Raji (cell line): ENCODE results near the gene PSMA1.

Experiments
- POLR2A ChIP-seq: IDR thresholded peaks from 2 replicates; pipeline ENCODE4 v1.6.1; 2011; ENCODE audit warnings: low read depth, low read length, control low read depth; ENCODE audit not compliant: insufficient read depth

PSMA1 gene

DNA sequence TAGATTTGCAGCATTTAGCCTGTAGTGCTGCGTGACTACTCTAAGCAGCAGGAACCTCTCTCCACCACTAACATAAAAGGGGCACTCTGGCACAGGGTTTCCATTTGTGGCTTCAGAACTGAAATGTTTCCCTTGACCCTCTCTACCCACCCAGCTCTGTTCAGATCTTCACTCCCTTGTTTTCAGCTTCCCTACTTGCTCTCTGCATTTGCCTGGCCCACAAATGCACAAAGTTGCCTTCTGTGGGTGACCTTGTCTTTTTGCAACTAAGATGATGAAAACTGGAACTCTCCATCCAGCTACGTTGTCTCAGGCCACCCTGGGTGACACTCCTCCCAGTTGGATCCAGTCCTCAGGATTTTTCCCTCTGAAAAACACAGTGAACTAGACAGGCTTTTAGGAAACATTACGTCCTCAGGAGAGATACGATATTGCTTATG is 19.8 kb upstream of the PSMA1 start:
- TF ChIP-seq POLR2A = no peak

DNA sequence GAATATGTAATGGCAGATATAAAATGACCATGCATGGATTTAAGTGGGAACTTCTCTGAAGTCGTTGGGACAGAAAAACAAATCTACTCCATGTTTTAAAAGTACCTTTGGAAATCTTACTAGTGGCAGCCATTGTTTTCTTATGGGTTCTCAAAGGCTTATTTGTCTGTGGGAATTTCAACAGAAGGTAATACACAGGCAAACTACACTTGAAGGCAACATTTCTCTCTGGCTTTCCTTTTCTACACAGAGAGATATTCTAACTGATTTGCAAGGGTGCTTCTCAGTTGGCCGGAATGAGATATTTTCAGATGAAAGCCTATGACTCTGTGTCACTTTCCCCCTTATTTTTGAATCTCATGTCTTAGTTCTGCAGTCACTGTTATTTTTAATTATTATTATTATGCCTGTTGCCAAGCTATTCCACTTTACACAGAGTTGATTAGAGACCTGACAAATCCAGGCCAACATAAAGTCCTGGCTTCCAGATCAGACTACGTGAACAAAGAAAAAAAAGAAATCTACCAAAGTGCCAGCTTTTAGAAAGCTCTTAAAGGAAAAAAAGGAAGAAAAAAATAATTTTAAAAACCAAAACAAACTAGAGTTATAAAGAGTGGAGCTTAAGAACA is 18.9 kb upstream of the PSMA1 start:
- no peak for TF ChIP-seq POLR2A

DNA sequence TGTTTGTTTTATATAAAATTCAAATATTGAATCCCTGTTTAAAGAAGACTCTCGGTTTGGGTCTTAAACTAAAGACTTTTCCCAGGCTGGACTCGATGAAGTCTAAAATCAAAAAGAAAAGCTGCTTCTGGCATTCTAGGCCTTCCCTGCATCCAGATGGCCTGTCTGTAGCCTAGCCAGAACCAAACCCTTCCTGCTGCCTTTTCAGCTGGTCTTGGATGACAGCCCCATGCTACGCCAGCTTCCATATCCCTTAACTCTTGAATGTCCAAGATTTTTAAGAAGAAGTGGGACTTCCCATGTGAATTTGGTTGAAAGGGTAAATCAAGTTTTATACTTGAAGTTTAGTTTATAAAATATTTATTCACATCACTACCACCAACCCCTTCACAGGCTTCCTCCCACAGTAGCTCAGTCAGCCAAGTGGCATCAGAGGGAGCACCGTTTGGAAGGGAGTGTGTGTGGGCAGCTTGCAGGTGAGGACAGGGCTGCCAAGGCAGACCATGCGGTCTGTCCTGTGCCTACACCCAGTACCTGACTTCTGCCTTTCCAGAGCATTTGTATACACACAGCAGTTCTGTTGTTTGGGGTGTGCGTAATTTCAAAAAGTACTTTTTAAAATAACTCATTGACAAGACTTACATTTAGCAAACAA is 18.2 kb upstream of the PSMA1 start:
- no peak for TF ChIP-seq POLR2A

DNA sequence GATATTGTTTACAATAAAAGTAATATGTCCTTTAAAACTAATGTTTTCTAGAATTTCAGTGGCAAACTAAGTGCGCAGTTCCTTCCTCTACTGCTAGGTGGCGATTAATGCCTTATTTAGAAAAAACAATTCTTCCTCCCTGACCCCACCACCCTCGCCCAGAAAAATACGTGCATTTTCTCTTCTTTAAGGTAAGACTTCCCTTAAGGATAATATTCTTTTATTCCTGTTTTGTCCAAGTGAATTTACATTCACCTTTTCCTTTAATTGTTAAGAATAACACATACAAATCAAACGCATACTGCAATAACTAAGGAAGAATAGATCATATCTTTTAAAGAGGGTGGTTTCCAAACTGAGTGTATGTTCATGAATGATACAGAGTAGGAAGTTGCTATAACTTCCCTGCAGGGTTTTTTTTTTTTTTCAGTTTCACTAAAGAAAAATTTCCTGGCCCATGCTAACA is 17.0 kb upstream of the PSMA1 start:
- TF ChIP-seq POLR2A = no peak

DNA sequence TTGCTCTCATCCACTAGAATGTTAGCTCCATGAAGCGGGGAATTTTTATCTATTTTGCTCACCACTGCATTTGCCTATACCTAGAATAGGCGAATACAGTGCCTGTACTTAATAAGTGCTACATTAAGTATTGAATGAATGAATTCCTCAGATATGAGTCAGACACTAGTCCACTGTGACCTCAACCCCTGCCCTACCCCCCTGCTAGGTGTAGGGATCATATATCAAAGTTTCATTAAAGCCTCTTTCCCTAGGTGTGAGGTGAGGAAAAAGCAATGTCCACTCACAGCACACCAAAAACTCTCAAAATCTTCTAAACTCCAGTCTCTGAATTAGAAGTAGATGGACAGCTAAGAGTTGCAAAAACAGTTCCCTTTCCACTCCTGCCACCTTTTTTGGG is 9.8 kb upstream of the PSMA1 start:
- no peak for TF ChIP-seq POLR2A

DNA sequence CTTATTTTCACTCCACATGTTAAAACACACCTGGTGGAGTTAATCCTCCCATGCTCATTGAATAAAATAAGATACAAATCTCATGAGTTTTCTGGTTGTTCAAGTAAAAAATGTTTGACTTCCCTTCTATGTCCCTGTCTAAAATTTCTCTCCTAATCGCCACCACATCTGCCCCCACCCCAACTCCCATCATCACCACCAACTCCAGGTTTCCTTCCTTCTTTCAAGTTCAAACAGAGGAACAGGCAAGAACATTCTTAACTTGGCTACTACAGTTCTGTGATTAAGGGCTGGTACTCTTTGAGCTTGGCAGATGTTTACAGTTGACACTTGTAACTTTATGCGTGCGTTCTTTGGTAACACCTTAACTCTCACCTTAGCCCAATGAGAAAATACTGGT is 9.1 kb upstream of the PSMA1 start:
- no peak for TF ChIP-seq POLR2A

DNA sequence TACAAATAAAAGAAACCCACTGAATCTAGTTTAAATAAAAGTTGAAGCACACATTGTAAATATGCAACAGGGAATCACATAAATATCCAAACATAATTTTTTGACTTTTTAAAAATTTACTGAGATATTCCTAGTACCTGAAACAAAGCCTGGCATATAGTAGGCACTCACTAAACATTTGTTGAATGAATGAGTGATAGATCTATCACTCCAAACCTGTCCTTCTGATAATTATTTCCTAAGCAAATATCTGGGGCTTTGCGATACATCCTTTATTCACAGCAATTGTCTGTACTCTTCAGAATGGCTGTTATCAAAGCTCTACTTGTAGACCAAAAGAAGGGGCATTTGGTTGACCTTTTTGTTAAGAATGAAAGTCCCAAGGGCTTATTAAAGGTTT is 2.6 kb upstream of the PSMA1 start:
- no peak for TF ChIP-seq POLR2A

DNA sequence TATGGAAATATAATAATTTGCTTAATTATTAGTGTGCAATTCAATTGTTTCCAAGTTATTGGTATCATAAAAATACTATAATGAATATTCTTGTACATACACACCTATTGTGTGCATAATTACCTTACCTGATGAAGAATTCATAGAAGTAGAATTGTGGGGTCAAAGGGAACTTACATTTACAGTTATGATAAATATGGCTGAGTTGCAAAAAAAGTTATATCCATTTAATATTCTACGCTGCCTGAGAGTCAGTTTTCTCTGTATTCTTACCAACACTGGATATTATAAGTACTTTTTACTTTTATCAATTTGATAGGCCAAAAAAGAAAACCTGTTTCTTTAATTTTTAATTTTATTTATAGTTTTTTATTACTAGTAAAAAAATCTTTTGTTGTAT is 2.1 kb upstream of the PSMA1 start:
- TF ChIP-seq POLR2A = no peak

DNA sequence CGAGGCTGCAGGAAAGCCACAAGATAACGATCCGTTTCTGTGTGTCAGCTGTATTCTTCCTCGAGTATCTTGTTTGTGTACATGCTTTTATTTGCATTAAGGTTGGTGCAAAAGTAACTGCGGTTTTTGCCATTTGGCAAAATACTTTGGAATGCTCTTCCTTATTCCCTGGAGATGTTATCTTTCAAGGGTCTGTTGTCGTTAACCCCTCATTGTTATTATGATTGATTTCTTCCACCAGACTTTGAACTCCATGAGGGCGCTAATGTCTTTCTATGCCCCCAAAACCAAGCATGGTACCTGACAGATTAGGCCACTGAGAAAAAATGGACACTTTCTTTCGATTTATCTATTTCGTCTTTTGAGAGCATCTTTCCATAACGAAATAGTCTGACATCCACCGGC is 563 bp upstream of the PSMA1 start:
- no peak for TF ChIP-seq POLR2A

DNA sequence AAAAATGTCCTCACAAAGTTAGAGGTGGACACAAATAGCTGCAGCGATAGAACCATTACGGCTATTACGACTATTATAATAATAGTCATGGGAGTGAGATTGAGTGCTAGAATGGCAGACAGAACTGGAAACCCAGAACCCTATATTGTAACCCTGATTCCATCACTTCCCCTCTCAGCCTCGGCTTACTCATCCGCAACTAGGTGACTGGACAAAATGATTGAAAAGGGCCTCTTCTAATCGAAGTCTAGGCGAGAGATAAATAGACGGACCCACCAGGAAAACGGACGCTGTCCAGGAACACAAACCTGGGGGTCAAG is 629 bp downstream of the PSMA1 start:
- no peak for TF ChIP-seq POLR2A

DNA sequence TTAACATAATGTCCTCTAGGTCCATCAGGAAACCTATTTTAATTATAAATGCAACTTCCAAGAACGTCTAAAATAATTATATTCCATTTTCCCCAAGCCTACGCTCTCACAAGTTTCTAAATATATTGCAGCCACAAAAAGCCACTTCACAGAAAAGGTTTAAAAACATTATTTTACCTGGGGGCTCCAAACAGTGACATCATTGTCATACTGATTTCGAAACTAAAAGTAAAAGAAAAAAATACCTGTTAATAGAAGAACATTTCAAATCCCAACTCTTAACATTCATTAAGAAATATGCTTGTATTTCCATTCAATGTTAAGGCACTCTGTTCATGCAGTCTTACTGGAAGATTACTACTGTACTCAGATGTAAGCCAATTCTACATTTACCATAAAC is 1.4 kb downstream of the PSMA1 start:
- TF ChIP-seq POLR2A = no peak

DNA sequence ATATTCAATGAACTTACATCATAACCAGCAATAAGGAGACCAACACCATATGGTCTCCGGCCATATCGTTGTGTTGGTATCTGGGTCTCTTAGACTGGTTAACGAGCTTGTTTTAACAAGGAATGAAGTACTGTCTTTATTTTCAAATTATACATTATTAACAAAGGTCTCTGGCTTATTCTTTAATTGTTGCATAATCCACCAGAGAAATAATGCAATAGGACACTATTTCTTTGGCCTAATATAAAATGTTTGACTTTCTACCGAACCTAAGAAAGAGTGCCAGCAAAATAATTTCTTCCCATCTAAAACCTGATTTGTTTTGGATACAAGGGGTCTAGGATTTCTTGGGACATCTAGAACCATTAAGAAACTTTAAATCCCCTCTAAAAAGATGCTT is 6.4 kb downstream of the PSMA1 start:
- no peak for TF ChIP-seq POLR2A

DNA sequence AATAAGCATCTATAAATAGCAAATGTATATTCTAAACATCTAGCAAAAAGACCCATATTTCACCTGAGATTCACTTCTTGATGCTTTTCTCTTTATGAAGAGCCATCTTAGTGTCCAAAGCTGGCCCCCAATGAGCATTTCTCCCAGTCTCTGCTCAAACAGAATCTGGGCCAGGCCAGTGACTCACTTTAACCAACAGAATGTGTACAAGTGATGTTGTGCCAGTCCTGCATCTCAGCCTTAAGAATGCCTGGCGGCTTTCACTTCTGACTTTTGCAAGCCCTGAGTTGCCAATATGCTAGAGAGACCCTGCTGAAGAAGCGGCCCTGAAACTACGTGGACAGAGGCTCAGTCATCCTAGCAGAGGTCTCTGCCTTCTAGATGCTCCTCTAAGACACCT is 13.7 kb downstream of the PSMA1 start:
- no peak for TF ChIP-seq POLR2A

DNA sequence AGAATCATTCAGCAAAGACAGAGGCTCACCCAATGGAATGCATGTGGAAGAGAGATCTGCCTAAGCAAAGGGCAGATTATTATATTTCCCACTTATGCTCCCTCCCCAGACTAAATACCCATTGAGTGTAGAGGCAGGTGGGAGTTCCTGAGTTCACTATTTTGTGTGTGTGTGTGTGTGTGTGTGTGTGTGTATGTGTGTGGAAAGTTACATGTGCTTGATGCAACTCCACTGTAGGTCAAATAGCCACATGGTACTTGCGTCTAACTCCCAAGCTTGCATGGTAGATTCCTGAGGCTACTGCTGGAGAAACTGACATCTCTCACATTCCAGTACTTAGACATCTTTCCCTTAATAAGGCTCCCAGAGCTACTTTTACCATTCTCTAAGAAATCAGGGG is 17.2 kb downstream of the PSMA1 start:
- TF ChIP-seq POLR2A = no peak

DNA sequence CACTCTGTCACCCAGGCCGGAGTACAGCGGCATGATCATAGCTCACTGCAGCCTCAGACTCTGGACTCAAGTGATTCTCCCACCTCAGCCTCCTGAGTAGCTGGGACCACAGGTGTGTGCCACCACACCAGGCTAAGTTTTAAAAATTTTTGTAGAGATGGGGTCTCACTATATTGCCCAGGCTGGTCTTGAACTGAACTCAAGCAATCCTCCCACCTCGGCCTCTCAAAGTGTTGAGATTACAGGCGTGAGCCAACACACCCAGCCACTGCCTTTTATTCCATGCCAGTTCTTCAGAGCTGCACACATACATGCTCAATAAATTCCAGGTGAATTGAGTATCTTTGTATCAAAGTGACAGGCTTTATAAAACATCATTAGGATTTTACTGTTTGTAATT is 18.1 kb downstream of the PSMA1 start:
- TF ChIP-seq POLR2A = no peak

DNA sequence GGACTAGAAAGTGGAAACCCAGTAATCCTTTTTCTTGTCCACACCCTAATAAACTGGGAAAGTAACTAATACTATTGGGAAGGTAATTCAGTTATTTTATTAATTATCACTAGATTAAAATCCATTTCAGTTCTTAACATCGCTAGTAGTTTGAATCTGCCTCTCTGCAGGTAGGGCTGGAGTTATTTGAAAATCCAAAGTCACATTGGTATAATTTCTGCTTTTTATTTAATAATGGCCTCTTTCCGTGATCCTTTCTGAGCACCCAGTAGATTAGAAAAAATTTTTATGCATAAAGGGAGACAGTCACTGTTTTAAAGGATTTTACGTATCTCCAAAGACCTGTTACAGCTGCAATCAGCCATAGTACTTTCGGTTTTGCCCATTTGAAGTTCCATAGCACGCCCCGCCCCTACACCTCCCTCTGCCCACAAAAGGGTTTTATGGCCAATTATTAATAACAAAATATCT is 20.0 kb downstream of the PSMA1 start:
- no peak for TF ChIP-seq POLR2A
